A549 (cell line): ENCODE measurements around the gene OR6B1. TPM values are rescaled to one million over a fixed set of nuclear protein-coding genes. Genes with fewer than 3 reads are reported as not detected.
"Not testable (repeated sequence)": the region's sequence is repeated elsewhere in the genome, so short reads cannot be mapped to it uniquely, and the experiment has no call there.

Experiments
- ATAC-seq, 2 experiments: fragments of 200-7000 bp in 1 of 2; fragments of >200 bp in 1 of 2; cut with Nextera tagmentation in 1 of 2; cut with Tn5 transposase in 1 of 2; 3 replicates each; pipeline versions ENCODE4 v1.8.0 to v1.9.1; 2018 to 2020; ENCODE audit warnings: mild to moderate bottlenecking in 1 of 2, moderate library complexity in 1 of 2
- CTCF ChIA-PET: fragments of 300-600 bp; sonication (Branson Sonifier 250); formaldehyde crosslinking; extraction: SDS; loops from one replicate; lab custom pipeline; 2021; ENCODE audit warnings: antibody characterized with exemption, inconsistent platforms; lab: Yijun Ruan, JAX
- POLR2A ChIA-PET: fragments of 350-600 bp; formaldehyde crosslinking; extraction: SDS; loops from one replicate; lab custom pipeline; 2021; ENCODE audit warnings: antibody characterized with exemption, inconsistent platforms; lab: Yijun Ruan, JAX
- DNase-seq, 2 experiments: peaks; one replicate each; pipeline versions ENCODE4 v3.0.0 to v3.0.0-alpha.2; 2011 to 2016; ENCODE audit warnings: low read depth in 1 of 2, low spot score in 1 of 2
- FAIRE-seq: peaks from 2 replicates; lab custom pipeline; 2011; peaks lifted over from hg19 to GRCh38; lab: Jason Lieb, UNC
- H3K27ac ChIP-seq, 2 experiments: fragments of >200 bp; sonication (Bioruptor Twin); formaldehyde crosslinking; 3 replicates each; pipeline ENCODE4 v1.5.1; 2016 to 2017
- H3K4me1 ChIP-seq: fragments of >200 bp; sonication (Bioruptor Twin); formaldehyde crosslinking; 3 replicates; pipeline ENCODE4 v1.6.1; 2016
- H3K4me2 ChIP-seq: fragments of >200 bp; sonication (Bioruptor Twin); formaldehyde crosslinking; 3 replicates; pipeline ENCODE4 v1.6.1; 2016
- H3K4me3 ChIP-seq: fragments of >200 bp; sonication (Bioruptor Twin); formaldehyde crosslinking; 3 replicates; pipeline ENCODE4 v1.5.1; 2016
- H3K9me3 ChIP-seq: fragments of >200 bp; sonication (Bioruptor Twin); formaldehyde crosslinking; 3 replicates; pipeline ENCODE4 v1.6.1; 2016
- CBX8 ChIP-seq: fragments of 200-600 bp; sonication (generic); IDR thresholded peaks from 2 replicates; pipeline ENCODE4 v1.6.1; 2016
- CEBPB ChIP-seq, 2 experiments: fragments of >200 bp in 1 of 2; sonication (Bioruptor Twin) in 1 of 2; formaldehyde crosslinking in 1 of 2; IDR thresholded peaks; 2 replicates each; pipeline ENCODE4 v1.6.1; 2012 to 2016
- CTCF ChIP-seq: fragments of >200 bp; sonication (Bioruptor Twin); formaldehyde crosslinking; IDR thresholded peaks from 3 replicates; pipeline ENCODE4 v1.5.1; 2016
- MAFK ChIP-seq: fragments of 450-650 bp; IDR thresholded peaks from 2 replicates; pipeline ENCODE4 v1.6.1; 2014; ENCODE audit not compliant: partially characterized antibody
- MYC ChIP-seq: IDR thresholded peaks from 2 replicates; pipeline ENCODE4 v1.6.1; 2012; ENCODE audit warnings: mild to moderate bottlenecking, inconsistent platforms, low read length, improper control_type of control experiment, borderline replicate concordance
- RARB ChIP-seq: fragments of 250-450 bp; sonication (Bioruptor Pico); IDR thresholded peaks from 2 replicates; pipeline ENCODE4 v1.8.0; 2021; ENCODE audit warnings: mild to moderate bottlenecking, moderate library complexity
- ZFP36 ChIP-seq: fragments of 450-650 bp; IDR thresholded peaks from 2 replicates; pipeline ENCODE4 v1.6.1; 2014; ENCODE audit warnings: borderline replicate concordance; ENCODE audit not compliant: partially characterized antibody
- WGBS: methylation state at CpG from one replicate; pipeline ENCODE4 v1.1.6; 2017; ENCODE audit errors: missing lambda C conversion rate; 5-methylcytosine and 5-hydroxymethylcytosine counted together
- polyA plus RNA-seq, 4 experiments: library from polyadenylated mRNA; depleted of rRNA in 3 of 4; stranded (reverse); fragments of >200 nt; fragmentation: RNase III in 1 of 4; extraction: RNeasy Plus Mini Kit Qiagen cat#74134 plus additional on column Dnase treatment in 1 of 4; gene quantifications; 2 replicates in 3 of 4; 3 replicates in 1 of 4; pipeline ENCODE4 v1.2.3, GENCODE V29; 2011 to 2017
- TF ChIP-seq, protein P1 (sequence below): fragments of 450-650 bp; IDR thresholded peaks from 2 replicates; pipeline ENCODE4 v1.6.1; 2014; ENCODE audit warnings: antibody characterized with exemption

OR6B1 gene
- polyA plus RNA-seq, 2 of the 4 experiments (the other 2 are of a cell fraction), result not detected

DNA sequence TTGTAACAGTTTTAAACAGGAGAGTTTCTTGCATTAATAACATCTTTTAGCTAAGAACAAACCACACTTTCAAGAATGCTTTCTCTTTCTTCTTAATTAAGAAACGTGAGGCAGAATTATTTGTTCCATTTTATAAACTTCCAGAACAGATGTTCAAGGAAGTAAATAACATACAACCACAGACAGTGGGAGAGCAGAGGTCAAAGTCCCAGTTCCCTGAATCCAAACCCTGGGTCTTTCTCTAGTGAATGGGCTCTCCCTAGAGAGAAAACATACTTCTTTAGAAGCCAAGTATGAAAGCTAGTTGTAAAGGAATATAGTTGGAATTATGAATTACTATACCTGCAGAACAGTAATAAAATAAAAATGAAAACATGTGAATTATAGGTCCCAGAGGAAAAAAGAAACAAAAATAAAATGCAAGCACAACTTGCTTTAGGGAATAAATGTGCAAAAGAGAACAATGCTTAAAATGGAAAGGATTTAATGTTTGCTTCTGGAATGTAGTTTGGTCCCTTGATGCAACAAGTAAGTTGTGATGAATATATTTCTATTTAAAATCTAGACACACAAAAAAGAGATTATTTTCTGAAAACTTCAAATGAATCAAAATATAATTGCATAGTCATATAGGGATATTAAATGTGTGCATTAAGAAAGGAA lies 6.0 kb downstream of the OR6B1 start:
- POLR2A ChIA-PET, result no interaction called here
- Histone ChIP-seq H3K27ac (no peak overlapping the region), H3K4me1 (no peaks in the 10 kb centered on the region), H3K9me3 (peaks cover 19% of the 10 kb centered on the region; the same call in 2 of the 3 replicates), H3K4me3 (no peak overlapping the region), H3K4me2 (no peak overlapping the region)
- 0% methylated on average over 1 of the region's 1 CpG for WGBS
- DNase-seq (no peak), ATAC-seq (no peak), FAIRE-seq (no peak)
- CTCF ChIA-PET, result no interaction called here
- no peak for TF ChIP-seq RARB (CRISPR knock-in tag)
- TF ChIP-seq MAFK, result no peak

GRCh38 chr7:144006692-144007042 lies 6.5 kb downstream of the OR6B1 start:
- no peak for FAIRE-seq
- Histone ChIP-seq H3K4me3 (no peak overlapping the region), H3K4me1 (no peaks in the 10 kb centered on the region), H3K4me2 (no peak overlapping the region)
- CTCF ChIA-PET, result interaction anchor here (0.9 kb wide), 1 partner anchor 12 kb away, joined by 4 read pairs; no protein-coding TSS in a partner anchor
- ATAC-seq, result no peak
- 66% methylated on average over 1 of the region's 1 CpG for WGBS
- POLR2A ChIA-PET, result no interaction called here
- TF ChIP-seq CBX8 (no peak), CEBPB (IDR thresholded peaks at IDR 0.05) (0 out of 4 replicates have a peak, but pooled peaks of 1 of the 2 experiments have one; percentile 8)
- TF ChIP-seq, all 56 proteins: peak for 1
- H3K27ac ChIP-seq, result no peak overlapping the region
- H3K9me3 ChIP-seq, result peaks cover 22% of the 10 kb centered on the region; the same call in 2 of the 3 replicates
- DNase-seq, result no peak

DNA sequence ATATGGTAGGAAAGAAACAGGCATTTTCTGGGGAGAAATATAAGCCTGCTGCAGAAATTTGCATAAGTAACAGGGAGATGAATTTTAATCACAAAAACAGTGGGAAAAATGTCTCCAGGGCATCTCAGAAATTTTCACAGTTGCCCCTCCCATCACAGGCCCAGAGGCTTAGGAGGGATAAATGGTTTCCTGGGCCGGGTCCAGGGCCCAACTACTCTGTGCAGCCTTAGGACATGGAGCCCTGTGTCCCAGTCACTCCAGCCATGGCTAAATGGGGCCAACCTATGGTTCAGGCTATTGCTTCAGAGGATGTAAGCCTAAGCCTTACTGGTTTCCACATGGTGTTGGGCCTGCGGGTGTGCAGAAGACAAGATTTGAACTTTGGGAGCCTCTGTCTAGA lies 9.2 kb downstream of the OR6B1 start:
- no peak overlapping the region for H3K4me3 ChIP-seq
- WGBS, result 4% methylated on average over 2 of the region's 2 CpGs
- POLR2A ChIA-PET, result no interaction called here
- H3K9me3 ChIP-seq, result peaks cover 22% of the 10 kb centered on the region; the same call in 2 of the 3 replicates
- CTCF ChIA-PET, result no interaction called here
- no peaks in the 10 kb centered on the region for H3K4me1 ChIP-seq
- H3K4me2 ChIP-seq, result no peak overlapping the region
- peak; percentile 66 for TF ChIP-seq ZFP36
- no peak for TF ChIP-seq MYC
- no peak for TF ChIP-seq CEBPB (IDR thresholded peaks at IDR 0.05)
- TF ChIP-seq, protein P1, sequence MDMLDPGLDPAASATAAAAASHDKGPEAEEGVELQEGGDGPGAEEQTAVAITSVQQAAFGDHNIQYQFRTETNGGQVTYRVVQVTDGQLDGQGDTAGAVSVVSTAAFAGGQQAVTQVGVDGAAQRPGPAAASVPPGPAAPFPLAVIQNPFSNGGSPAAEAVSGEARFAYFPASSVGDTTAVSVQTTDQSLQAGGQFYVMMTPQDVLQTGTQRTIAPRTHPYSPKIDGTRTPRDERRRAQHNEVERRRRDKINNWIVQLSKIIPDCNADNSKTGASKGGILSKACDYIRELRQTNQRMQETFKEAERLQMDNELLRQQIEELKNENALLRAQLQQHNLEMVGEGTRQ, result no peak
- no peak for TF ChIP-seq CTCF
- no peak overlapping the region for H3K27ac ChIP-seq
- DNase-seq (no peak), FAIRE-seq (no peak), ATAC-seq (no peak)

DNA sequence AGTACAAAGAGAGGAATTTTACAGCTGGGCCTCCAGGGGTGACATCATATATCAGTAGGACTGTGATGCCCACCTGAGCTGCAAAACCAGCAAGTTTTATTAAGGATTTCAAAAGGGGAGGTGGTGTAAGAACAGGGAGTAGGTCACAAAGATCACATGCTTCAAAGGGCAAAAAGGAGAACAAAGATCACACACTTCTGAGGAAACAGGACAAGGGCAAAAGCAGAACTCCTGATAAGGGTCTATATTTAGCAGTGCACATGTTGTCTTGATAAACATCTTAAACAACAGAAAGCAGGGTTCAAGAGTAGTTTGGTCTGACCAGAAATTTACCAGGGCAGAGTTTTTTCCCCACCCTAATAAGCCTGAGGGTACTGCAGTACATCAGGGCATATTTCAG lies 9.9 kb downstream of the OR6B1 start:
- not testable (repeated sequence) for ATAC-seq, H3K27ac ChIP-seq, FAIRE-seq, H3K4me3 ChIP-seq, H3K4me2 ChIP-seq, DNase-seq, H3K4me1 ChIP-seq
- ChIA-PET POLR2A (interaction anchor here (2.3 kb wide), 1 partner anchor 108 kb away, joined by 9 read pairs; the partner anchor contains the start of gene TCAF1), CTCF (interaction anchor here (1.4 kb wide), 1 partner anchor 273 kb away, joined by 3 read pairs; no protein-coding TSS in a partner anchor)
- H3K9me3 ChIP-seq, result peaks cover 22% of the 10 kb centered on the region; the same call in 2 of the 3 replicates

GRCh38 chr7:144010821-144011220 lies 10.7 kb downstream of the OR6B1 start:
- peaks cover 22% of the 10 kb centered on the region; the same call in 2 of the 3 replicates for H3K9me3 ChIP-seq

More at GRCh38 chr7:144010821-144011220, 10.7 kb downstream of the OR6B1 start:
- whole genome bisulfite sequencing, result 25% methylated on average over 1 of the region's 1 CpG
- ChIA-PET POLR2A (interaction anchor here (2.3 kb wide), 1 partner anchor 109 kb away, joined by 9 read pairs; the partner anchor contains the start of gene TCAF1), CTCF (interaction anchor here (1.4 to 3.5 kb wide), 4 partner anchors 9 to 274 kb away, joined by 3 to 17 read pairs (median 4); partner anchors contain the start of gene TCAF1)
- not testable (repeated sequence) for FAIRE-seq, H3K27ac ChIP-seq, H3K4me3 ChIP-seq, DNase-seq, ATAC-seq, H3K4me1 ChIP-seq, H3K4me2 ChIP-seq
